HG02885 (cell line): ENCODE measurements around the gene AGBL4.
A peak's percentile ranks its signal among the peaks of the same experiment; 100 is the strongest.

ENCODE experiments used
- ATAC-seq: cut with Tn5 transposase; IDR thresholded peaks from one replicate; pipeline ENCODE4 v1.9.1; 2021; ENCODE audit warnings: mild to moderate bottlenecking; ENCODE audit not compliant: unreplicated experiment, poor library complexity

The AGBL4 gene

GRCh38 chr1:48710318-48710717 lies 1313.4 kb downstream of the AGBL4 start:
- ATAC-seq = no peak

DNA sequence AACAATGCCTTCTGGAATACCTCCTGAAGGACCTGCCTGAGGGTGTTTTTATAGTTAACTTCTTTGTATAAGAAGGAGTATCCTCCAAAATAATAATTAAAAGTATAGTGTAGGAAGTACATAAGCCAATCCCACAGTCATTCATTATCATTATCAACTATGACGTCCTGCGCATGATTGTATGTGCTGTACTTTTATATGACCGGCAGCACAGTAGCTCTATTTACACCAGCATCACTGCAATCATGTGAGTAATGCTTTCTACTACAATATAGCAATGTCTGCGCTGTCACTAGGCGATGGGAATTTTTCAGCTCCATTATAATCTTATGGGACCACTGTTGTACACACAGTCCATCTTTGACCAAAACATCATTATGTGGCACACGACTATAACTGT lies 1319.0 kb downstream of the AGBL4 start:
- ATAC-seq = no peak

- no peak for ATAC-seq
These were observed 1322.3 kb downstream of the AGBL4 start for GRCh38 chr1:48701445-48701844.

- peak; percentile 81 for ATAC-seq
These were observed 1326.6 kb downstream of the AGBL4 start for GRCh38 chr1:48697066-48697707.

GRCh38 chr1:48695161-48695560 lies 1328.6 kb downstream of the AGBL4 start:
- ATAC-seq = no peak

DNA sequence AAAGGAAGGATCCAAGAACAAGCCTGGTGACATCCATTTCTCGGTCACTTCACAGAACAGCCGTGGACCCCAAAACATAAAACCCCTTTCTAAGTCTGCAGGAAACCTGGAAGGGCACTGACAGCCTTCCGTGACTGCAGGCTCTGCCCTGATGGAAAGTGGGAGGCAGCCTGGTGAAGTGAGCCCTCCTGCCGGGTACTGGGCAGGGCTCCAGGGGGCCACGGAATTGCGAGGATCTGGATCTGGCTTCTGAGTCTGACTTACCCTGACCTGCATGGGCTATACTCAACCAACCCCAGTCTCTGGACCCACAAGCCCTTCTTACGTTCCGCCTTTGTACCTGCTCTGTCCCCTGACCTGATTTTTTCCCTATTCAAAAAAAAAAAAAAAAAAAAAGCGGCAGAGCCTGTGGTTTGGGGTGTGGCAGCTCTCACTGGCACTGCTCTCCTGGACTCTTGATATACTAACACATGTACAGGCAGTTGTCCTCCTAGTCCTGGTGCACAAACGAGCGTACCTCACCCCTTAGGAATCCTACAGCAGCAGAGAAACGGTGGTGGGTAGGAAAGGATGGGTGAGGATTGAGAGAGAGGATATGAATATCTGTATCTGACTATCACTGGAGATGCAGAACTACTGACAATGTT lies 1330.0 kb downstream of the AGBL4 start:
- ATAC-seq = no peak

DNA sequence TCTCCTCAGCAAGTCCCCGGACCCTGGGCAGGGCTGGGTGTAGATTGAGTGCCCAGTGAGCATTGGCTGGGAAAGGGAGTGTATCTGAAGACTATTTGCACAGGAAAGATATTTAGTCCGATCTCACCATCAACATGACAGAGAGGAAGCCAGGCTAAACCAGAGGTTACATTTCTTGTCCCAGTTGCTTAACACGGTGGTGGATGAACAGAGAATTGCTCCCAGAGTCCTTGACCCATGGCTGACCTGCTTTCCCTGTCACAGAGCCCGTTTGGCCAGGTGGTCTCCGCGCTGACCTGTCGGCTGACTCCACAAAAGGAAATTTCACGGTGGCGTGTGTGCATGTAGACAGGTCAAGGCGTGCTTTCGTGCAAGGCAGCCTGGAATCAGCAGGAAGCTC lies 1330.6 kb downstream of the AGBL4 start:
- no peak for ATAC-seq

GRCh38 chr1:48692235-48692634 lies 1331.5 kb downstream of the AGBL4 start:
- ATAC-seq = no peak

DNA sequence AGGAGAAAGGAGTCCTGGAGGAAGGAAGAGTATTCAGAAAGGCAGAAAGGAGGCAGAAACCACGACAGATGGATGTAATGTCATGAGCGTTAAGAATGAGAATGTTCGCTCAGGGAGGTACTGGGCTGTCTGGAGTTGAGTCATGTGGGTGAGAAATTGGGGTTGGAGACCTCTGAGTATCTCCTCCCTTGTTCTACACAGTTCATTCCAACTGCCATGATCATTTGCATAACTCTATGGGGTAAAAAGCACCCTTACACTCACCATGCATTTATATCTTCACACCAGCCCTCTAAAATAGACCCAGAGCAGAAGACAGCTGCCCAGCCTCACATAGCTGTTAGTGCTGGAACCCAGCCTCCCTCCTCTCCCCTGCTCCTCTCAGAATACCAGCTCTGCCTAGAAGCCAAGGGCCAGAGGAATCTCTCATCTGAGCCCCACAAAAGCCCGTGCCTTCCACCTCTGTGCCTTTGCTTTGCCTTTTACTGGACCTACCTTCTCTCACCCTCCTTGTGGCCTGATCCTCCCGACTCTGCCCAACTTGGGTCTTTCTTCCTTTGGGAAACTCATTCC lies 1332.2 kb downstream of the AGBL4 start:
- peak; percentile 49 for ATAC-seq

- peak; percentile 79 for ATAC-seq
These were observed 1335.5 kb downstream of the AGBL4 start for GRCh38 chr1:48688102-48688760.

GRCh38 chr1:48687282-48688045 lies 1336.3 kb downstream of the AGBL4 start:
- no peak for ATAC-seq

DNA sequence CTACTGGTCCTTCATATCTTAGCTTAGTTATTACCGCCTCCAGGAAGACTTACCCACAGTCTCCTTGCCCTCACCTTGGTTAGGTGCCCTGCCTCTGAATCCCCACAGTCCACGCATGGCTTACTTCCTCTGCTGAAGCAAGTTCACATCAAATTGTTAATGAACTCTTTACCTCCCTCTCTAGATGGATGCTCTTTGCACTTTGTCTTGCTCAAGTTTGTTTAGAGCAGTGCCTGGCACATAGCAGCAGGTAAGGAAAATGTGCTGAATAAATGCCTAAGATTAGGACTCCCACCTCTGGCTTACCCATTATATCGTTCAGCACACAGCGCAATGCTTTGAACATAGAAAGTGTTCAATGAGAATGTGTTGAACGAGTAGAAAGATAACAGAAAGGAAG lies 1337.6 kb downstream of the AGBL4 start:
- ATAC-seq = no peak

DNA sequence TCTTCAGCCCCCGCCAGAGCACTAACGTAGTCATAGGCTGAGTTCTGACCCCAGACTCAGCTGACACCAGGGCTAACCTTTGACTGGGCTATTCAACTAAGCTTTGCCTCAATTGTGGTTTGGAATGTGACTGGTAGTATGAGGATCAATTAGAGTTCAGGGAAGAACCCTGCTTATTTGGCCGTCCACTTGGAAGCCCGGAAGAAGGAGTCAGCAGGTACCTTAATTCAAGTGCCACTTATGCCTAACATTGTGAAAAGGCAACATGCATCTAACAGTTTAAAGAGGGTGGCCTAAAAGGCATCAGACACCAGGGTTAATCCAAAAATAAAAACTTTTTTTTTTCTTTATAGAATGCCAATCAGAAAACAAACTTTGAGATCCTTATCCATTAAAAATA lies 1339.4 kb downstream of the AGBL4 start:
- ATAC-seq = no peak

- ATAC-seq = no peak
These were observed 1339.9 kb downstream of the AGBL4 start for GRCh38 chr1:48683839-48684238.

GRCh38 chr1:48681476-48682305 lies 1342.1 kb downstream of the AGBL4 start:
- ATAC-seq = no peak

DNA sequence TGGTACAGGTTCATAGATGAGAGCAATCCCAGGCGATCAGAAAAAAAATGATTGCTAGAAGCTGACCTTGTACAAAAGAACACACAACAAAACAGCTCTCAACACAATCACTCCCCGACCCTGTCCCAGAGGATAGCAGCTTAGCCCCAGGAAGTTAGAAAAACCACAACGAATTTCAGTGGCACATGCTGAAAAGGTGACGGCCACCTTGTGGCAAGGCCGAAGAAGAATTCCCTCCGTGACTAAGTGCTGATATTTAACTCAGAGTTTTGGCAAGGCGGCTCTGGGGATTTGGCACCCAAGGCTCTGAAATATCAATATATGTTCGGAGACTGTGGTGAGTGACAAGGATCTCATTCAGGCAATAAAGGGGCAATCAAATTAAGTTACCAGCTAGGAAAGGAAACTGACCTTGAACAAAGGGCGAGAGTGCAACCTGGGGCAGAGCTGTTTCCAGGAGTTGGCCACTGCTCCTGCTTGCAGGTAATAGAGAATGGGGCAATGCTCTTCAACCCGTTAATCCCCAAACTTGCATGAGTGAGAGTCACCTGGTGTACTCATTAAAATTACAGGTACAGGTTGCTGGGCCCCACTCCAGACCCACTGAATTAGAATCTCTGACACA lies 1343.2 kb downstream of the AGBL4 start:
- ATAC-seq = no peak

DNA sequence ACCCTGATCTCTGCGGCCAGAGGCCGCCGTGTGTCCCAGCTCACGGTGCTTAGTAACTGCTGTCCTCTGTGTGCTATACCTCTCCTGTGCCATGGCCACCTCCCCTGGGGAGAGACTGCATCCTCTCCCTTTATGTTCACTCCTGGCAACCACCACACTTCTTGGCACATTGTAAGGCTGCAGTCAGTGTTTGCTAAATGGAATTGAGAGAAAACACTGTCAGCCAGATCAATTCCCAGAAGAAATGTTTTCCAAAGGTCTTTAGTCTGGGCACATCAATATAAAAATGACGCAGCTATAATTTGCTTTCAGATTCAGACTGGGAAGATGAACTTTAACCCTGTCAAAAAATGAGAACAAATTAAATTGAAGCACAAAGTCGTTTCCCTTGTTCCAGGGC lies 1343.9 kb downstream of the AGBL4 start:
- ATAC-seq = no peak

GRCh38 chr1:48678710-48679505 lies 1344.8 kb downstream of the AGBL4 start:
- no peak for ATAC-seq
